HG02852 (cell line): ENCODE results near the gene RNU6-7.

Experiments
- ATAC-seq: cut with Tn5 transposase; IDR thresholded peaks from one replicate; pipeline ENCODE4 v1.9.1; 2021; ENCODE audit warnings: mild to moderate bottlenecking, moderate library complexity; ENCODE audit not compliant: unreplicated experiment

The RNU6-7 gene

DNA sequence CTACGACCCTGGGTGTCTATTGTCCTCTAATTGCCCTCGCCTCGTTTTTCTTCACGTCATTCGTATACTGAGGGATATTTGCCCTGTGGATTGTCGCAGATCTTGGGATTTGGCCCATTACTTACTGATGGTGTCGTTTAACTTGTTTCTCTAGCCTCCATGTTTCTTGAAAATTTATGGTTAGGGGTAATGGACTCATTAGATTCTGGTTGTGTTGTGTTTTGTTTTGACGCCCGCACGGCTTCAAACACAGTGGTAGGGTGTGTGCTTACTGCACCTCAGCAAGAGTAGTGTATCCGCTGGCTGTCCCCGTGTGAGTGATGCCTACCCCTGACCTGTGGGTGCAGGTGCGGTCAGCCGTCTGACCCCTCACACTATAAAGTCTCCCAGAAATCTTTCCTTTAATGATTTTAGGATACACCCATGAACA, 2.1 kb downstream of the RNU6-7 start:
- no peak for ATAC-seq

- ATAC-seq, result no peak
These were observed 3.7 kb downstream of the RNU6-7 start for GRCh38 chr14:32205554-32205953.

GRCh38 chr14:32205984-32206383, 4.1 kb downstream of the RNU6-7 start:
- ATAC-seq, result no peak

DNA sequence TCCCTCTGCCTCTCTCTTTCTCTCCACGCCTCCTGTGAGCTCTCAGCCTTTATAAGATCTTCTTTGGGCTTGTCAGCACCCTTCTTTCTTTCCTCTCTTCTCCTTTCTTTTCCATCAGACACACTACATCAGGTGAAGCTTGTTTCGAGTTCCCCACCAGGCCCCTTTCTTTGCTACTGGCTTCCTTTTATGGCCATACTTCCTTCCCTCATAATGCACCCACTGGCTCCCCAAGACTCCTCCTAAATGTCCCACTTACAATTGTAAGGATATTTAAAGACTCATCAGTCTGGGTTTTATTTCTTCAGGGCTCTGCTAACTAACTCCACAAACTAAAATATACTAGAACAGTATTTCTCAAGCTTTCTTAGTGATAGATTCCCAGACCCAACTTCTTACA, 4.7 kb downstream of the RNU6-7 start:
- no peak for ATAC-seq

GRCh38 chr14:32208490-32208889, 6.6 kb downstream of the RNU6-7 start:
- ATAC-seq, result no peak

DNA sequence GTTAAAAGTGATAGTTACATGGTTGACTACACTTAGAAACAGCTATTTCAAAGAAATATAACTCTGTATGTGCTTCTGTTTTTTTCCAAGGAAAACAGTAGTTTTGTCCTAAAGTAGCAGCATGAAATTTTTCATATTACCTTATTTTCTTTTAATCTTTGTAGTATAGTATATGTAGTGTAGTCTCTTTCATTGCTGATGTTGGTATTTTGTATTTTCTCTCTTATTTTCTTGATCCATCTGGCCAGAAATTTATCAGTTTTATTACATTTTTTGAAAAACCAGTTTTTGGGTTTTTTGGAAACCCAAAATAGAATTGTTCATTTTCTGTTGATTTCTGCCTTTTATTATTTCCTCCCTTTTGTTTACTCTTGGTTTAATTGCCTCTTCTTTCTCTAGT, 7.6 kb downstream of the RNU6-7 start:
- no peak for ATAC-seq

- ATAC-seq, result no peak
These were observed 9.2 kb downstream of the RNU6-7 start for GRCh38 chr14:32211068-32211404.

- ATAC-seq, result no peak
These were observed 11.0 kb downstream of the RNU6-7 start for GRCh38 chr14:32212833-32213232.

GRCh38 chr14:32217301-32217700, 15.5 kb downstream of the RNU6-7 start:
- no peak for ATAC-seq

- ATAC-seq, result no peak
These were observed 23.0 kb downstream of the RNU6-7 start for GRCh38 chr14:32224737-32225377.

- ATAC-seq, result no peak
These were observed 23.6 kb downstream of the RNU6-7 start for GRCh38 chr14:32225378-32225920.

DNA sequence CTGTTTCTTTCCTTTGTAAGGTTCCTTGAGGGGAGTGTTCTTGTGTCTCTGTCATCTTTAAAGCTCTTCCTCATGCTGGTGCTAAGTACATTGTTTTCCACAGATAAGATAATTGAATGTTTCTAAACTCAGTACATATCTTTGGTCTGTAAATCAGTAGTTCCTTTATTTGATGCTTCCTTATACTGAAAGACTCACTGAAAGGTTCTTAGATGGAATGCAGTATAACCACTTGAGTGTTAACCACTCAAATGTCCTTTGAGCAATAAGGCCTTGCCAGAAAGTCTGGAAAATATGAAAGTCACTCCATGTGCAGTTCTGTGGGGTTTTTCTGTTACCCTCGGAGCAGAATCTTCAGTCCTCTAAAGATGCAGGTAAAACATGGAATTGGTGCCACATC, 24.2 kb downstream of the RNU6-7 start:
- no peak for ATAC-seq

DNA sequence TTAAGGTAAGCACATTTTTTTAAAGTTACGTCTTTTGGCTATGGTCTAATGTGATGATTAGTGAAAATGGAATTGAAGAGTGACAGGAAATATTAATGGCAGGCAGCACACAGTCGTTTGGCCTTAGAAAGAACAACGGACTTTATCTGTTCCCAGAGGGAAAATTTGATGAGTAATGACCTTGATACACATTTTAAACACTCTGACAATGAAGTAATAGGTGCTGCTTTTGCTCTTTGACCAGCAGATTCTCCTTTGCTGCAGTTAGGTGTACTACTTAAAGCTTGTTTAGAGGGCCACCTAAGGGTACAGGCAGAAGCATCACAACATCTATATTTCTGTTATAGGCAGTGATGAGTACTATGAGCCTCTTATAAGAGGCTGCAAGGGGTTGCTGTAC, 28.3 kb downstream of the RNU6-7 start:
- no peak for ATAC-seq

GRCh38 chr14:32230695-32231280, 28.9 kb downstream of the RNU6-7 start:
- ATAC-seq, result no peak

GRCh38 chr14:32232481-32232880, 30.6 kb downstream of the RNU6-7 start:
- no peak for ATAC-seq

GRCh38 chr14:32233260-32233659, 31.4 kb downstream of the RNU6-7 start:
- no peak for ATAC-seq

DNA sequence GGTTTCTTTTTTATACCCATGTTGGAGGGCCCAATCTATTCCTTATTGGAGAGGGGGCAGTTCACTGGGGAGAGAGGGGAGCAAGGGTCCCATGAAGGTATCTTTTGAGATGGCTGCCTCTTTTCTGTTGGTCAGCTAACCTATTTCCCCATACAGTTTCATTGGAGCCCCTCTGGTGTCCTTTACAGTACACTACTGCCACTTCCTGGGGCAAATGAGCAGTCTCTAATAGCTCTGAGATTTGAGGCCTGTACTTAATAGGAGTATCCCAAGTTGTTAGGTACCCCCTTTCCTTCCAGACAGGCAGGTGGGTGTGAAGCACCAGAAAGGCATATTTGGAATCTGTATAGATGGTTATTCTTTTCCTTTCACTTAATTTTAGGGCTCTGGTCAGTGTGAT, 42.6 kb downstream of the RNU6-7 start:
- ATAC-seq, result no peak

DNA sequence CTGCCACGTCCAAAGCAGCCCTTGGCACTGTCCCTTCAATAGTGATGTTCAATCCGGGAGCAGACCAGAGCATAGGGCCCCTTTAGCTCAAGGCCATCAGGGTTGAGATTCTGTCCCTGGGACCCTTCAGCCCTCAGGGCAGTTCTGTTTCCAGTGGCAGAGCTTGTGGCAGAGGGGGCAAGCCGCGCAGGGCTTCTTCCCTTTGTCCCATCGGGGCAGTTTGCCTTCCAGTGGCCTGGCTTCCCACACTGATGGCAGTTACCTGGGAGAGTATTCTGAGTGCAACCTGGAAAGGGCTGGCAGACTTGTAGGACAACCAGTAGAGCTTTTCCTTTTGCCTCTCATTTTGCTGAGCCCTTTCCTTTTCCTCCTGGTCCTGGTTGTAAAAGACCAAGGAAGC, 44.9 kb downstream of the RNU6-7 start:
- ATAC-seq, result no peak

DNA sequence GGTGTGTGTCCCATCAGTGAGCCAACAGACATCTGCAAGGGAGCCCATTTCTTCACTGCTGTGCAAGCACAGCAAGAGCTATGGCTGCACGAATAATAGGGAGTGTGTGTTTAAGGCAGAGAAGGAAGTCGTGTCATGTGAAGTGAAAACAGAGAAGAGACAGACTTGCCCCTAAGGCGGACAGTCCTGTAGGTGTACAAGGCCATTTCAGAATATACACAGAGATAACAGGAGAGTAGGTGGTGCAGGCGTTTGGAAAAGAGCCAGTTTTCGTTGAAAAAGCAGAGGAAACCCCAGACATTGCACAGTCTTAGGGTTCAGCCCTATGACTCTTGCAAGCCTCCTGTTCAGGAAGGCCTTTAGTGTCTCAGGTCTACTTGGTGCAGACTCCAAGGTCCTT, 47.5 kb downstream of the RNU6-7 start:
- ATAC-seq, result no peak

DNA sequence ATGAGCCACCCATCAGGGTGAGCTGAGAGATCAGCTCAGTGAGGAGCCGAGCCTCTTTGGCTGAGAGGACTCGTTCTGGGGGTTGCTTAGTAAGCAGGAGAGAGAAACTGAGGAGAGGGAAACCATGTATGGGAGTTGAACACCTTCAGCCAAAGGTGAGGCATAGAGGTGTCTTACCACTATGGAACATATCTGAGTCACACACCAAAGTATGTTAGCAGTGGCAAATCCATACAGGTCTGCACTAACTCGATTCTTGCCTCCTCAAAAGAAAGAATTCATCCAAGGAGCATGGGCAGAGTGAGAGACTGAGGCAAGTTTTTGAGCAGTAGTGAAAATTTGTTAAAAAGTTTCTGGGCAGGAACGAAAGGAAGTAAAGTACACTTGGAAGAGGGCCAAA, 47.9 kb downstream of the RNU6-7 start:
- ATAC-seq, result no peak

DNA sequence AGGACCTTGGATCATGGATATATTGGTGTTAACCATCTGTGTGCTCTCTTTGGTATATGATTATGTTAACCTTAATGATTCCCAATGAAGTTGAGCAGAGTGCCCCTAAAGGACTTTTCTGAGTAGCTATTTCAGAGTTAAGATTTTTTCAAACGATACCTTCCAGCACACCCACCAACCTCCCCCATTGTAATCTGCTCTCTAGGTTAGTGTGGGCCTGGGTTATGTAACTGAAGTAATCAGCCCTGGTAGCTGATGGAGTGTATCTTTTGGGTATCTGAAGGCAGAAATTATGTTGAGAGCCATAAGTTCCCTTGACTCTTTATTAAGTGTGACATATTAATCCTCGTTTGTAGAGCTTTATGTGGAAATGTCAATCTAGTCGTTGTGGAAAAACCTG, 48.8 kb downstream of the RNU6-7 start:
- no peak for ATAC-seq

DNA sequence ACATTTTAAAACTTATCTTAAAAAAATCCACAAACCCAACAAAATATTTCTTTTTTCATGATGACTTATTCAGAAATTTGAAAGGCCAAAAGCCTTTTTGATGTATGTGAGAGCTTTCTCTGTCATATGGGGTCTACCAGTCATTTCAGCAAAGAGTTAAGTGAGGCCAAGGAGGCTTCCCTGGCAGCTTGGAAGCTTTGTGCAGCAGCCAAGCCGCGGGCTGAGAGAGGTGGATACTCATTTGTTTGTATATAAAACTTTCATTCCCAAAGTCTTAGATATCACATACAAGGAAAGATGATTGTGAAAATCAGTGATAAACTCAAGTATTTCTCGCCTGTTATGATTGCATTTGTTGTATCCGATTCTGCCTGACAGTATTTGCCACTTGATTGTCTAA, 49.7 kb downstream of the RNU6-7 start:
- ATAC-seq, result no peak
